HepG2 (cell line): ENCODE measurements around the gene PMFBP1. TPM values are rescaled to one million over a fixed set of nuclear protein-coding genes. Genes with fewer than 3 reads are reported as not detected.
A peak's percentile ranks its signal among the peaks of the same experiment; 100 is the strongest.

ENCODE experiments used
- ARHGAP35 ChIP-seq: sonication (generic); formaldehyde crosslinking; IDR thresholded peaks from 2 replicates; pipeline ENCODE4 v1.9.0; 2022; ENCODE audit warnings: mild to moderate bottlenecking, inconsistent platforms, moderate library complexity, missing genetic modification reagents, borderline replicate concordance
- FIP1L1 ChIP-seq: fragments of 200-400 bp; formaldehyde crosslinking; IDR thresholded peaks from 2 replicates; pipeline ENCODE4 v1.6.1; 2018; ENCODE audit warnings: low read depth, mild to moderate bottlenecking, low read length, moderate library complexity, borderline replicate concordance; ENCODE audit not compliant: insufficient read depth
- GABPA ChIP-seq, 2 experiments: IDR thresholded peaks; 2 replicates each; pipeline ENCODE4 v1.6.1; 2011 to 2016; ENCODE audit warnings: low read depth in 2 of 2, low read length in 1 of 2, missing biosample characterization in 1 of 2, missing genetic modification characterization in 1 of 2
- HMG20B ChIP-seq: conservative IDR thresholded peaks from 2 replicates; pipeline ENCODE4 v1.6.1; 2016; ENCODE audit warnings: missing genetic modification reagents, missing compliant biosample characterization
- HNF4G ChIP-seq, 2 experiments: sonication (generic) in 1 of 2; formaldehyde crosslinking in 1 of 2; IDR thresholded peaks; 2 replicates each; pipeline versions ENCODE4 v1.4.0 to v1.6.1; 2011 to 2020; ENCODE audit warnings: borderline replicate concordance in 2 of 2, low read depth in 2 of 2, mild to moderate bottlenecking in 2 of 2, low read length in 1 of 2, missing genetic modification reagents in 1 of 2, moderate library complexity in 1 of 2
- HOXA7 ChIP-seq: sonication (generic); formaldehyde crosslinking; IDR thresholded peaks from 2 replicates; pipeline ENCODE4 v1.8.1; 2022; ENCODE audit warnings: mild to moderate bottlenecking, missing genetic modification reagents, moderate library complexity
- KDM3A ChIP-seq: IDR thresholded peaks from 2 replicates; pipeline ENCODE4 v1.6.1; 2018; ENCODE audit warnings: low read depth, missing compliant biosample characterization
- PLSCR1 ChIP-seq: sonication (generic); formaldehyde crosslinking; IDR thresholded peaks from 2 replicates; pipeline ENCODE4 v1.5.0; 2020; ENCODE audit warnings: missing genetic modification reagents, mild to moderate bottlenecking, borderline replicate concordance
- RAD21 ChIP-seq: fragments of 450-650 bp; formaldehyde crosslinking; IDR thresholded peaks from 2 replicates; pipeline ENCODE4 v1.5.0; 2020; ENCODE audit warnings: mild to moderate bottlenecking
- ZMYM2 ChIP-seq: sonication (generic); formaldehyde crosslinking; IDR thresholded peaks from 2 replicates; pipeline ENCODE4 v1.8.0; 2022; ENCODE audit warnings: mild to moderate bottlenecking, missing genetic modification reagents
- ZNF230 ChIP-seq: sonication (generic); formaldehyde crosslinking; IDR thresholded peaks from 2 replicates; pipeline ENCODE4 v1.4.0; 2020; ENCODE audit warnings: mild to moderate bottlenecking, missing genetic modification reagents
- ZNF33A ChIP-seq: sonication (generic); formaldehyde crosslinking; IDR thresholded peaks from 2 replicates; pipeline ENCODE4 v1.5.1; 2020; ENCODE audit warnings: missing genetic modification reagents, mild to moderate bottlenecking, moderate library complexity, borderline replicate concordance
- ZNF367 ChIP-seq: sonication (generic); formaldehyde crosslinking; IDR thresholded peaks from 2 replicates; pipeline ENCODE4 v1.4.0; 2020; ENCODE audit warnings: missing genetic modification reagents, borderline replicate concordance
- ZNF570 ChIP-seq: sonication (generic); formaldehyde crosslinking; IDR thresholded peaks from 2 replicates; pipeline ENCODE4 v1.4.0; 2020; ENCODE audit warnings: mild to moderate bottlenecking, missing genetic modification reagents, borderline replicate concordance
- ZNF609 ChIP-seq: sonication (generic); formaldehyde crosslinking; IDR thresholded peaks from 2 replicates; pipeline ENCODE4 v1.4.0; 2020; ENCODE audit warnings: mild to moderate bottlenecking, missing genetic modification reagents, borderline replicate concordance
- ZNF75D ChIP-seq: sonication (generic); formaldehyde crosslinking; IDR thresholded peaks from 2 replicates; pipeline ENCODE4 v1.8.1; 2023; ENCODE audit warnings: missing genetic modification reagents, mild to moderate bottlenecking, borderline replicate concordance
- ZNF776 ChIP-seq: sonication (generic); formaldehyde crosslinking; IDR thresholded peaks from 2 replicates; pipeline ENCODE4 v1.4.0; 2020; ENCODE audit warnings: mild to moderate bottlenecking, missing genetic modification reagents
- polyA plus RNA-seq, 8 experiments: library from polyadenylated mRNA; depleted of rRNA in 3 of 8; stranded (reverse) in 7 of 8; unstranded in 1 of 8; fragments of >200 nt; fragmentation: Illumina TruSeq in 4 of 8; extraction: Trizol in 4 of 8; gene quantifications; 2 replicates each; pipeline versions ENCODE4 v1.2.1 to v1.2.3, GENCODE V29; 2011 to 2016; ENCODE audit warnings: low read depth in 4 of 8, missing spikeins in 1 of 8, mixed read lengths in 1 of 8; ENCODE audit not compliant: insufficient read depth in 1 of 8
- total RNA-seq, 5 experiments: library from RNA; depleted of rRNA; stranded (reverse); fragments of >200 nt; fragmentation: Illumina TruSeq; extraction: Trizol; gene quantifications; 2 replicates each; pipeline ENCODE4 v1.2.3, GENCODE V29; 2016; ENCODE audit warnings: low read depth in 1 of 5
- TF ChIP-seq, protein P1 (sequence below): sonication (generic); formaldehyde crosslinking; conservative IDR thresholded peaks from 2 replicates; pipeline ENCODE4 v1.5.0; 2020; ENCODE audit warnings: missing genetic modification reagents
- TF ChIP-seq, protein P2 (sequence below): sonication (generic); formaldehyde crosslinking; IDR thresholded peaks from 2 replicates; pipeline ENCODE4 v1.9.0; 2021; ENCODE audit warnings: missing genetic modification reagents, borderline replicate concordance
- TF ChIP-seq, protein P3 (sequence below): sonication (generic); formaldehyde crosslinking; IDR thresholded peaks from 2 replicates; pipeline ENCODE4 v1.4.0; 2020; ENCODE audit warnings: mild to moderate bottlenecking, low read depth, missing genetic modification reagents

Gene PMFBP1
- total and polyA plus RNA-seq, 2 of the 13 experiments (the other 11 are each of a cell fraction or from before 2014, with no cell fraction given): 1.9 to 3.8 TPM

- TF ChIP-seq, protein P1, sequence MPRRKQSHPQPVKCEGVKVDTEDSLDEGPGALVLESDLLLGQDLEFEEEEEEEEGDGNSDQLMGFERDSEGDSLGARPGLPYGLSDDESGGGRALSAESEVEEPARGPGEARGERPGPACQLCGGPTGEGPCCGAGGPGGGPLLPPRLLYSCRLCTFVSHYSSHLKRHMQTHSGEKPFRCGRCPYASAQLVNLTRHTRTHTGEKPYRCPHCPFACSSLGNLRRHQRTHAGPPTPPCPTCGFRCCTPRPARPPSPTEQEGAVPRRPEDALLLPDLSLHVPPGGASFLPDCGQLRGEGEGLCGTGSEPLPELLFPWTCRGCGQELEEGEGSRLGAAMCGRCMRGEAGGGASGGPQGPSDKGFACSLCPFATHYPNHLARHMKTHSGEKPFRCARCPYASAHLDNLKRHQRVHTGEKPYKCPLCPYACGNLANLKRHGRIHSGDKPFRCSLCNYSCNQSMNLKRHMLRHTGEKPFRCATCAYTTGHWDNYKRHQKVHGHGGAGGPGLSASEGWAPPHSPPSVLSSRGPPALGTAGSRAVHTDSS: no peak
- 0 out of 2 replicates have a peak, but pooled peaks have one; percentile 32 for TF ChIP-seq ZNF230 (CRISPR knock-in tag)
- TF ChIP-seq, protein P2, sequence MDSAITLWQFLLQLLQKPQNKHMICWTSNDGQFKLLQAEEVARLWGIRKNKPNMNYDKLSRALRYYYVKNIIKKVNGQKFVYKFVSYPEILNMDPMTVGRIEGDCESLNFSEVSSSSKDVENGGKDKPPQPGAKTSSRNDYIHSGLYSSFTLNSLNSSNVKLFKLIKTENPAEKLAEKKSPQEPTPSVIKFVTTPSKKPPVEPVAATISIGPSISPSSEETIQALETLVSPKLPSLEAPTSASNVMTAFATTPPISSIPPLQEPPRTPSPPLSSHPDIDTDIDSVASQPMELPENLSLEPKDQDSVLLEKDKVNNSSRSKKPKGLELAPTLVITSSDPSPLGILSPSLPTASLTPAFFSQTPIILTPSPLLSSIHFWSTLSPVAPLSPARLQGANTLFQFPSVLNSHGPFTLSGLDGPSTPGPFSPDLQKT (CRISPR knock-in tag): 0 out of 2 replicates have a peak, but pooled peaks have one; percentile 56
- no peak for TF ChIP-seq ZNF75D (CRISPR knock-in tag)
- TF ChIP-seq ZNF570 (CRISPR knock-in tag): no peak
- TF ChIP-seq ARHGAP35 (CRISPR knock-in tag): 0 out of 2 replicates have a peak, but pooled peaks have one; percentile 11
- TF ChIP-seq, protein P3, sequence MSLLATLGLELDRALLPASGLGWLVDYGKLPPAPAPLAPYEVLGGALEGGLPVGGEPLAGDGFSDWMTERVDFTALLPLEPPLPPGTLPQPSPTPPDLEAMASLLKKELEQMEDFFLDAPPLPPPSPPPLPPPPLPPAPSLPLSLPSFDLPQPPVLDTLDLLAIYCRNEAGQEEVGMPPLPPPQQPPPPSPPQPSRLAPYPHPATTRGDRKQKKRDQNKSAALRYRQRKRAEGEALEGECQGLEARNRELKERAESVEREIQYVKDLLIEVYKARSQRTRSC (CRISPR knock-in tag): no peak
- no peak for TF ChIP-seq ZNF33A (CRISPR knock-in tag)
- TF ChIP-seq ZNF609 (CRISPR knock-in tag): no peak
- TF ChIP-seq ZNF367: no peak
- TF ChIP-seq HNF4G (IDR thresholded peaks at IDR 0.05; ENCODE audit: borderline replicate concordance, low read depth, low read length): no peak
- TF ChIP-seq HNF4G (CRISPR knock-in tag; IDR thresholded peaks at IDR 0.05; ENCODE audit: borderline replicate concordance, low read depth): no peak
- TF ChIP-seq RAD21 (CRISPR knock-in tag): no peak
- no peak for TF ChIP-seq FIP1L1
- no peak for TF ChIP-seq HOXA7 (CRISPR knock-in tag)
- no peak for TF ChIP-seq ZNF776
- TF ChIP-seq ZMYM2 (CRISPR knock-in tag): no peak
- no peak for TF ChIP-seq PLSCR1 (CRISPR knock-in tag)
- TF ChIP-seq KDM3A (CRISPR knock-in tag): no peak
- no peak for TF ChIP-seq HMG20B (CRISPR knock-in tag)
- no peak for TF ChIP-seq GABPA (IDR thresholded peaks at IDR 0.05; ENCODE audit: low read depth, low read length)
- TF ChIP-seq GABPA (CRISPR knock-in tag; IDR thresholded peaks at IDR 0.05; ENCODE audit: low read depth): no peak
Measured at GRCh38 chr16:72094266-72094610, 77.7 kb downstream of the PMFBP1 start (continued).
